ENCODE measurements around the gene SETMAR.

DNA sequence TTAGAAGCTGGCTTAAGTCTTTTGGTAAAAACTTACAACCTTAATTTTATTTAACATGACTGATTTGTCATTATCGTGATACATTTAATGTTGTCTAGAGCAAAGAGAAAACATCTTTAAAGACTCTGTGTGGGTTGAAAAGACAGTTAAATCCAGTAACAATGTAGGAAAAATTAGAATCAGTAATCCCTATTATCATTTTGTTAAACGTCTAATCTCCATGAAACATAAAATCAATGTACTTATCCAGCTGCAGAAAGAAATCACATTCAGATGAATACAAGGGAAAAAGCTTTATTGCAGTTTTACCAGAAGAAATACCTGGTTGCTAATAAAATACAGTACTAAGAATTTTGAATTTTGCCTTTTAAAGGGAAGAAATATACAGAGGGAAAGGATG is 21.2 kb upstream of the SETMAR start:
- TF ChIP-seq, protein P1, sequence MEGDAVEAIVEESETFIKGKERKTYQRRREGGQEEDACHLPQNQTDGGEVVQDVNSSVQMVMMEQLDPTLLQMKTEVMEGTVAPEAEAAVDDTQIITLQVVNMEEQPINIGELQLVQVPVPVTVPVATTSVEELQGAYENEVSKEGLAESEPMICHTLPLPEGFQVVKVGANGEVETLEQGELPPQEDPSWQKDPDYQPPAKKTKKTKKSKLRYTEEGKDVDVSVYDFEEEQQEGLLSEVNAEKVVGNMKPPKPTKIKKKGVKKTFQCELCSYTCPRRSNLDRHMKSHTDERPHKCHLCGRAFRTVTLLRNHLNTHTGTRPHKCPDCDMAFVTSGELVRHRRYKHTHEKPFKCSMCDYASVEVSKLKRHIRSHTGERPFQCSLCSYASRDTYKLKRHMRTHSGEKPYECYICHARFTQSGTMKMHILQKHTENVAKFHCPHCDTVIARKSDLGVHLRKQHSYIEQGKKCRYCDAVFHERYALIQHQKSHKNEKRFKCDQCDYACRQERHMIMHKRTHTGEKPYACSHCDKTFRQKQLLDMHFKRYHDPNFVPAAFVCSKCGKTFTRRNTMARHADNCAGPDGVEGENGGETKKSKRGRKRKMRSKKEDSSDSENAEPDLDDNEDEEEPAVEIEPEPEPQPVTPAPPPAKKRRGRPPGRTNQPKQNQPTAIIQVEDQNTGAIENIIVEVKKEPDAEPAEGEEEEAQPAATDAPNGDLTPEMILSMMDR (IDR thresholded peaks at IDR 0.05; ENCODE audit: low read depth, low read length): no peak
- no peak for TF ChIP-seq EZH2phosphoT487 (IDR thresholded peaks at IDR 0.05; ENCODE audit: low read depth)
